ENCODE measurements around the gene DLGAP1.

GRCh38 chr18:3492721-3493120, 962.4 kb downstream of the DLGAP1 start:
- TF ChIP-seq, protein P1, sequence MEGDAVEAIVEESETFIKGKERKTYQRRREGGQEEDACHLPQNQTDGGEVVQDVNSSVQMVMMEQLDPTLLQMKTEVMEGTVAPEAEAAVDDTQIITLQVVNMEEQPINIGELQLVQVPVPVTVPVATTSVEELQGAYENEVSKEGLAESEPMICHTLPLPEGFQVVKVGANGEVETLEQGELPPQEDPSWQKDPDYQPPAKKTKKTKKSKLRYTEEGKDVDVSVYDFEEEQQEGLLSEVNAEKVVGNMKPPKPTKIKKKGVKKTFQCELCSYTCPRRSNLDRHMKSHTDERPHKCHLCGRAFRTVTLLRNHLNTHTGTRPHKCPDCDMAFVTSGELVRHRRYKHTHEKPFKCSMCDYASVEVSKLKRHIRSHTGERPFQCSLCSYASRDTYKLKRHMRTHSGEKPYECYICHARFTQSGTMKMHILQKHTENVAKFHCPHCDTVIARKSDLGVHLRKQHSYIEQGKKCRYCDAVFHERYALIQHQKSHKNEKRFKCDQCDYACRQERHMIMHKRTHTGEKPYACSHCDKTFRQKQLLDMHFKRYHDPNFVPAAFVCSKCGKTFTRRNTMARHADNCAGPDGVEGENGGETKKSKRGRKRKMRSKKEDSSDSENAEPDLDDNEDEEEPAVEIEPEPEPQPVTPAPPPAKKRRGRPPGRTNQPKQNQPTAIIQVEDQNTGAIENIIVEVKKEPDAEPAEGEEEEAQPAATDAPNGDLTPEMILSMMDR (conservative IDR thresholded peaks at IDR 0.05; ENCODE audit: low read depth, low read length) = no peak
- TF ChIP-seq SMC3 (IDR thresholded peaks at IDR 0.05; ENCODE audit: low read depth, low read length) = no peak
- no peak for TF ChIP-seq RAD21 (IDR thresholded peaks at IDR 0.05; ENCODE audit: low read length)
- no peak for TF ChIP-seq BHLHE40 (IDR thresholded peaks at IDR 0.05; ENCODE audit: low read depth, low read length)
- no peak for TF ChIP-seq RFX5 (IDR thresholded peaks at IDR 0.05; ENCODE audit: low read depth, low read length)
- no peak for TF ChIP-seq POLR2A (IDR thresholded peaks at IDR 0.05; ENCODE audit: low read depth, low read length)
- no peak for TF ChIP-seq CEBPB (IDR thresholded peaks at IDR 0.05; ENCODE audit: low read depth, low read length)
- TF ChIP-seq MXI1 (IDR thresholded peaks at IDR 0.05; ENCODE audit: borderline replicate concordance, low read depth, low read length) = no peak
- no peak for TF ChIP-seq FOS (IDR thresholded peaks at IDR 0.05; ENCODE audit: low read depth, low read length)
